GM23338 (cell line): Measurements from ENCODE around the gene DDX31. TPM values are rescaled to one million over a fixed set of nuclear protein-coding genes. Genes with fewer than 3 reads are reported as not detected.

Source experiments
- ATAC-seq: fragments of 200-7000 bp; cut with Tn5 transposase; 3 replicates; pipeline ENCODE4 v1.9.1; 2020
- DNase-seq: peaks from one replicate; pipeline ENCODE4 v3.0.0-alpha.2; 2015; ENCODE audit warnings: low spot score
- H2AFZ ChIP-seq: fragments of 200-600 bp; sonication (generic); 2 replicates; pipeline ENCODE4 v1.8.0; 2016; ENCODE audit warnings: antibody characterized with exemption, mild to moderate bottlenecking, moderate library complexity
- H3F3A ChIP-seq: fragments of 200-600 bp; sonication (generic); replicated peaks from 2 replicates; pipeline ENCODE4 v1.8.0; 2017; ENCODE audit warnings: antibody characterized with exemption, mixed run types, low read depth
- H3K27ac ChIP-seq: fragments of 200-600 bp; sonication (generic); 2 replicates; pipeline ENCODE4 v1.6.1; 2016; ENCODE audit warnings: low read depth
- H3K27me3 ChIP-seq: fragments of 200-600 bp; sonication (generic); 2 replicates; pipeline ENCODE4 v1.8.0; 2016; ENCODE audit warnings: mild to moderate bottlenecking, mixed run types, moderate library complexity; ENCODE audit not compliant: insufficient read depth
- H3K36me3 ChIP-seq: fragments of 200-600 bp; sonication (generic); 2 replicates; pipeline ENCODE4 v1.8.0; 2016; ENCODE audit warnings: mild to moderate bottlenecking; ENCODE audit not compliant: insufficient read depth
- H3K4me1 ChIP-seq: fragments of 200-600 bp; sonication (generic); 2 replicates; pipeline ENCODE4 v1.8.0; 2016; ENCODE audit warnings: mild to moderate bottlenecking, moderate library complexity; ENCODE audit not compliant: insufficient read depth
- H3K4me2 ChIP-seq: fragments of 200-600 bp; sonication (generic); 2 replicates; pipeline ENCODE4 v1.7.1; 2017; ENCODE audit warnings: mixed run types
- H3K4me3 ChIP-seq: fragments of 200-600 bp; sonication (generic); 2 replicates; pipeline ENCODE4 v1.6.1; 2016; ENCODE audit warnings: mixed run types
- H3K79me2 ChIP-seq: fragments of 200-600 bp; sonication (generic); replicated peaks from 2 replicates; pipeline ENCODE4 v1.8.0; 2017; ENCODE audit warnings: mild to moderate bottlenecking; ENCODE audit not compliant: insufficient read depth
- H3K9me2 ChIP-seq: fragments of 200-600 bp; sonication (generic); 2 replicates; pipeline ENCODE4 v1.8.0; 2017; ENCODE audit not compliant: insufficient read depth
- H4K20me1 ChIP-seq: fragments of 200-600 bp; sonication (generic); replicated peaks from 2 replicates; pipeline ENCODE4 v1.8.0; 2017; ENCODE audit warnings: mild to moderate bottlenecking; ENCODE audit not compliant: insufficient read depth
- H3K27ac Mint-ChIP-seq: 2 replicates; pipeline ENCODE4 v1.8.0; 2020; ENCODE audit warnings: inconsistent platforms, mild to moderate bottlenecking, moderate library complexity, mixed read lengths
- H3K27me3 Mint-ChIP-seq: 3 replicates; pipeline ENCODE4 v1.8.0; 2022; ENCODE audit warnings: low read depth, mild to moderate bottlenecking, moderate library complexity, mixed read lengths, inconsistent platforms; ENCODE audit not compliant: insufficient read depth, poor library complexity
- H3K36me3 Mint-ChIP-seq: 3 replicates; pipeline ENCODE4 v1.8.0; 2021; ENCODE audit warnings: low read depth, mild to moderate bottlenecking, inconsistent platforms, moderate library complexity, mixed read lengths
- H3K4me1 Mint-ChIP-seq: 3 replicates; pipeline ENCODE4 v1.8.0; 2020; ENCODE audit warnings: mild to moderate bottlenecking, inconsistent platforms, mixed read lengths
- H3K4me3 Mint-ChIP-seq: 3 replicates; pipeline ENCODE4 v1.8.0; 2021; ENCODE audit warnings: moderate library complexity, mild to moderate bottlenecking, inconsistent platforms, mixed read lengths
- H3K9me3 Mint-ChIP-seq: 3 replicates; pipeline ENCODE4 v1.8.0; 2020; ENCODE audit warnings: moderate library complexity, mild to moderate bottlenecking, inconsistent platforms, mixed read lengths
- CREB1 ChIP-seq: fragments of 250-450 bp; sonication (Bioruptor Pico); IDR thresholded peaks from 2 replicates; pipeline ENCODE4 v1.5.0; 2020; ENCODE audit warnings: low read depth, mild to moderate bottlenecking, moderate library complexity
- EZH2phosphoT487 ChIP-seq: fragments of 200-600 bp; sonication (generic); IDR thresholded peaks from one replicate; pipeline ENCODE4 v1.8.1; 2018; ENCODE audit warnings: antibody characterized with exemption; ENCODE audit not compliant: unreplicated experiment
- JUNB ChIP-seq: IDR thresholded peaks from one replicate; pipeline ENCODE4 v1.6.1; 2016; ENCODE audit warnings: antibody characterized with exemption; ENCODE audit not compliant: unreplicated experiment
- NANOG ChIP-seq: IDR thresholded peaks from 2 replicates; pipeline ENCODE4 v1.6.1; 2016; ENCODE audit warnings: antibody characterized with exemption, borderline replicate concordance
- POLR2AphosphoS5 ChIP-seq: IDR thresholded peaks from 2 replicates; pipeline ENCODE4 v1.6.1; 2016; ENCODE audit warnings: antibody characterized with exemption, low read depth
- STAT1 ChIP-seq: IDR thresholded peaks from one replicate; pipeline ENCODE4 v1.6.1; 2016; ENCODE audit warnings: antibody characterized with exemption; ENCODE audit not compliant: unreplicated experiment
- polyA plus RNA-seq: library from polyadenylated mRNA; unstranded; fragments of >200 nt; fragmentation: Nextera tagmentation; extraction: Ambion mirVana; gene quantifications from 2 replicates; pipeline ENCODE4 v1.2.1, GENCODE V29; 2016
- total RNA-seq: library from RNA; depleted of rRNA; stranded (reverse); fragments of >200 nt; shearing (Covaris generic); gene quantifications from 2 replicates; pipeline ENCODE4 v1.2.3, GENCODE V29; 2014
- TF ChIP-seq, protein P1 (sequence below), 2 experiments: fragments of 200-600 bp in 1 of 2; sonication (generic) in 1 of 2; conservative IDR thresholded peaks; 2 replicates each; pipeline versions ENCODE4 v1.5.1 to v1.6.1; 2016 to 2017; ENCODE audit warnings: antibody characterized with exemption in 2 of 2, low read depth in 2 of 2, mild to moderate bottlenecking in 2 of 2, moderate library complexity in 1 of 2
- TF ChIP-seq, protein P2 (sequence below): IDR thresholded peaks from one replicate; pipeline ENCODE4 v1.6.1; 2018; ENCODE audit warnings: antibody characterized with exemption; ENCODE audit not compliant: unreplicated experiment
- TF ChIP-seq, protein P3 (sequence below): fragments of 250-450 bp; sonication (Bioruptor Pico); IDR thresholded peaks from 2 replicates; pipeline ENCODE4 v1.5.0; 2020; ENCODE audit warnings: mild to moderate bottlenecking, moderate library complexity

Gene DDX31
- total and polyA plus RNA-seq, 2 experiments from 2014 or later, result 14.8 to 23.5 TPM

DNA sequence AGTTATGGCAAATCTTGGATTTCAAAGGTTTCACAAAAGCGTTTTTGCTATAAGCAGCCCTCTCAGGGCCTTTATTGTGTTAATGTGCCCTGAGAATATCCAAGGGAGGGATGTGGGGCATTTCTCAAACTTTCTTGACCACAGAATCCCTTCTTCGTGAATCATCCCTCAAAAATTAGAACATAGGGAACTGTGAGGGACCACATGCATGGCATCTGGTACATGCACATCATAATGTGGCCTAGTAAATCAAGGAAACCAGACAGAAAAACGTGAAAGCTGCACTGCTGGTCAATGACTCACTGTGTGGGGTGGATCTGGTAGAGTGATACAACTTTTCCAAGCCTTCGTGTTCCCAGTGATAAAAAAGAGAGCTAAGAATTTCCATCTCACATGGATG is 22.4 kb downstream of the DDX31 start:
- Histone ChIP-seq H3K27ac (no peak overlapping the region), H3K79me2 (no peaks in the 10 kb centered on the region; the same call in 1 of the 2 replicates), H3K4me2 (no peak overlapping the region), H3K9me2 (no peaks in the 10 kb centered on the region), H4K20me1 (peaks cover 18% of the 10 kb centered on the region), H2AFZ (no peak overlapping the region), H3K27me3 (no peaks in the 10 kb centered on the region), H3K4me3 (no peak overlapping the region), H3K4me1 (no peaks in the 10 kb centered on the region), H3F3A (no peaks in the 10 kb centered on the region), H3K36me3 (peaks cover 46% of the 10 kb centered on the region)
- DNase-seq, result no peak
- no peaks in the 10 kb centered on the region for H3K9me3 Mint-ChIP-seq
- no peak for ATAC-seq
- TF ChIP-seq JUNB (no peak), POLR2AphosphoS5 (no peak), EZH2phosphoT487 (no peak), STAT1 (no peak), CREB1 (CRISPR knock-in tag) (no peak), NANOG (no peak)
- TF ChIP-seq, protein P1, sequence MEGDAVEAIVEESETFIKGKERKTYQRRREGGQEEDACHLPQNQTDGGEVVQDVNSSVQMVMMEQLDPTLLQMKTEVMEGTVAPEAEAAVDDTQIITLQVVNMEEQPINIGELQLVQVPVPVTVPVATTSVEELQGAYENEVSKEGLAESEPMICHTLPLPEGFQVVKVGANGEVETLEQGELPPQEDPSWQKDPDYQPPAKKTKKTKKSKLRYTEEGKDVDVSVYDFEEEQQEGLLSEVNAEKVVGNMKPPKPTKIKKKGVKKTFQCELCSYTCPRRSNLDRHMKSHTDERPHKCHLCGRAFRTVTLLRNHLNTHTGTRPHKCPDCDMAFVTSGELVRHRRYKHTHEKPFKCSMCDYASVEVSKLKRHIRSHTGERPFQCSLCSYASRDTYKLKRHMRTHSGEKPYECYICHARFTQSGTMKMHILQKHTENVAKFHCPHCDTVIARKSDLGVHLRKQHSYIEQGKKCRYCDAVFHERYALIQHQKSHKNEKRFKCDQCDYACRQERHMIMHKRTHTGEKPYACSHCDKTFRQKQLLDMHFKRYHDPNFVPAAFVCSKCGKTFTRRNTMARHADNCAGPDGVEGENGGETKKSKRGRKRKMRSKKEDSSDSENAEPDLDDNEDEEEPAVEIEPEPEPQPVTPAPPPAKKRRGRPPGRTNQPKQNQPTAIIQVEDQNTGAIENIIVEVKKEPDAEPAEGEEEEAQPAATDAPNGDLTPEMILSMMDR (conservative IDR thresholded peaks at IDR 0.05; ENCODE audit: low read depth in 2 of 2), result no peak
- TF ChIP-seq, protein P2, sequence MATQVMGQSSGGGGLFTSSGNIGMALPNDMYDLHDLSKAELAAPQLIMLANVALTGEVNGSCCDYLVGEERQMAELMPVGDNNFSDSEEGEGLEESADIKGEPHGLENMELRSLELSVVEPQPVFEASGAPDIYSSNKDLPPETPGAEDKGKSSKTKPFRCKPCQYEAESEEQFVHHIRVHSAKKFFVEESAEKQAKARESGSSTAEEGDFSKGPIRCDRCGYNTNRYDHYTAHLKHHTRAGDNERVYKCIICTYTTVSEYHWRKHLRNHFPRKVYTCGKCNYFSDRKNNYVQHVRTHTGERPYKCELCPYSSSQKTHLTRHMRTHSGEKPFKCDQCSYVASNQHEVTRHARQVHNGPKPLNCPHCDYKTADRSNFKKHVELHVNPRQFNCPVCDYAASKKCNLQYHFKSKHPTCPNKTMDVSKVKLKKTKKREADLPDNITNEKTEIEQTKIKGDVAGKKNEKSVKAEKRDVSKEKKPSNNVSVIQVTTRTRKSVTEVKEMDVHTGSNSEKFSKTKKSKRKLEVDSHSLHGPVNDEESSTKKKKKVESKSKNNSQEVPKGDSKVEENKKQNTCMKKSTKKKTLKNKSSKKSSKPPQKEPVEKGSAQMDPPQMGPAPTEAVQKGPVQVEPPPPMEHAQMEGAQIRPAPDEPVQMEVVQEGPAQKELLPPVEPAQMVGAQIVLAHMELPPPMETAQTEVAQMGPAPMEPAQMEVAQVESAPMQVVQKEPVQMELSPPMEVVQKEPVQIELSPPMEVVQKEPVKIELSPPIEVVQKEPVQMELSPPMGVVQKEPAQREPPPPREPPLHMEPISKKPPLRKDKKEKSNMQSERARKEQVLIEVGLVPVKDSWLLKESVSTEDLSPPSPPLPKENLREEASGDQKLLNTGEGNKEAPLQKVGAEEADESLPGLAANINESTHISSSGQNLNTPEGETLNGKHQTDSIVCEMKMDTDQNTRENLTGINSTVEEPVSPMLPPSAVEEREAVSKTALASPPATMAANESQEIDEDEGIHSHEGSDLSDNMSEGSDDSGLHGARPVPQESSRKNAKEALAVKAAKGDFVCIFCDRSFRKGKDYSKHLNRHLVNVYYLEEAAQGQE, result no peak
- TF ChIP-seq, protein P3, sequence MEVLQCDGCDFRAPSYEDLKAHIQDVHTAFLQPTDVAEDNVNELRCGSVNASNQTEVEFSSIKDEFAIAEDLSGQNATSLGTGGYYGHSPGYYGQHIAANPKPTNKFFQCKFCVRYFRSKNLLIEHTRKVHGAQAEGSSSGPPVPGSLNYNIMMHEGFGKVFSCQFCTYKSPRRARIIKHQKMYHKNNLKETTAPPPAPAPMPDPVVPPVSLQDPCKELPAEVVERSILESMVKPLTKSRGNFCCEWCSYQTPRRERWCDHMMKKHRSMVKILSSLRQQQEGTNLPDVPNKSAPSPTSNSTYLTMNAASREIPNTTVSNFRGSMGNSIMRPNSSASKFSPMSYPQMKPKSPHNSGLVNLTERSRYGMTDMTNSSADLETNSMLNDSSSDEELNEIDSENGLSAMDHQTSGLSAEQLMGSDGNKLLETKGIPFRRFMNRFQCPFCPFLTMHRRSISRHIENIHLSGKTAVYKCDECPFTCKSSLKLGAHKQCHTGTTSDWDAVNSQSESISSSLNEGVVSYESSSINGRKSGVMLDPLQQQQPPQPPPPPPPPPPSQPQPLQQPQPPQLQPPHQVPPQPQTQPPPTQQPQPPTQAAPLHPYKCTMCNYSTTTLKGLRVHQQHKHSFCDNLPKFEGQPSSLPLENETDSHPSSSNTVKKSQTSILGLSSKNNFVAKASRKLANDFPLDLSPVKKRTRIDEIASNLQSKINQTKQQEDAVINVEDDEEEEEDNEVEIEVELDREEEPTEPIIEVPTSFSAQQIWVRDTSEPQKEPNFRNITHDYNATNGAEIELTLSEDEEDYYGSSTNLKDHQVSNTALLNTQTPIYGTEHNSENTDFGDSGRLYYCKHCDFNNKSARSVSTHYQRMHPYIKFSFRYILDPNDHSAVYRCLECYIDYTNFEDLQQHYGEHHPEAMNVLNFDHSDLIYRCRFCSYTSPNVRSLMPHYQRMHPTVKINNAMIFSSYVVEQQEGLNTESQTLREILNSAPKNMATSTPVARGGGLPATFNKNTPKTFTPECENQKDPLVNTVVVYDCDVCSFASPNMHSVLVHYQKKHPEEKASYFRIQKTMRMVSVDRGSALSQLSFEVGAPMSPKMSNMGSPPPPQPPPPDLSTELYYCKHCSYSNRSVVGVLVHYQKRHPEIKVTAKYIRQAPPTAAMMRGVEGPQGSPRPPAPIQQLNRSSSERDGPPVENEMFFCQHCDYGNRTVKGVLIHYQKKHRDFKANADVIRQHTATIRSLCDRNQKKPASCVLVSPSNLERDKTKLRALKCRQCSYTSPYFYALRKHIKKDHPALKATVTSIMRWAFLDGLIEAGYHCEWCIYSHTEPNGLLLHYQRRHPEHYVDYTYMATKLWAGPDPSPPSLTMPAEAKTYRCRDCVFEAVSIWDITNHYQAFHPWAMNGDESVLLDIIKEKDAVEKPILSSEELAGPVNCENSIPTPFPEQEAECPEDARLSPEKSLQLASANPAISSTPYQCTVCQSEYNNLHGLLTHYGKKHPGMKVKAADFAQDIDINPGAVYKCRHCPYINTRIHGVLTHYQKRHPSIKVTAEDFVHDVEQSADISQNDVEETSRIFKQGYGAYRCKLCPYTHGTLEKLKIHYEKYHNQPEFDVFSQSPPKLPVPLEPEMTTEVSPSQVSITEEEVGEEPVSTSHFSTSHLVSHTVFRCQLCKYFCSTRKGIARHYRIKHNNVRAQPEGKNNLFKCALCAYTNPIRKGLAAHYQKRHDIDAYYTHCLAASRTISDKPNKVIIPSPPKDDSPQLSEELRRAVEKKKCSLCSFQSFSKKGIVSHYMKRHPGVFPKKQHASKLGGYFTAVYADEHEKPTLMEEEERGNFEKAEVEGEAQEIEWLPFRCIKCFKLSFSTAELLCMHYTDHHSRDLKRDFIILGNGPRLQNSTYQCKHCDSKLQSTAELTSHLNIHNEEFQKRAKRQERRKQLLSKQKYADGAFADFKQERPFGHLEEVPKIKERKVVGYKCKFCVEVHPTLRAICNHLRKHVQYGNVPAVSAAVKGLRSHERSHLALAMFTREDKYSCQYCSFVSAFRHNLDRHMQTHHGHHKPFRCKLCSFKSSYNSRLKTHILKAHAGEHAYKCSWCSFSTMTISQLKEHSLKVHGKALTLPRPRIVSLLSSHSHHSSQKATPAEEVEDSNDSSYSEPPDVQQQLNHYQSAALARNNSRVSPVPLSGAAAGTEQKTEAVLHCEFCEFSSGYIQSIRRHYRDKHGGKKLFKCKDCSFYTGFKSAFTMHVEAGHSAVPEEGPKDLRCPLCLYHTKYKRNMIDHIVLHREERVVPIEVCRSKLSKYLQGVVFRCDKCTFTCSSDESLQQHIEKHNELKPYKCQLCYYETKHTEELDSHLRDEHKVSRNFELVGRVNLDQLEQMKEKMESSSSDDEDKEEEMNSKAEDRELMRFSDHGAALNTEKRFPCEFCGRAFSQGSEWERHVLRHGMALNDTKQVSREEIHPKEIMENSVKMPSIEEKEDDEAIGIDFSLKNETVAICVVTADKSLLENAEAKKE (CRISPR knock-in tag), result no peak
- H3K4me3 Mint-ChIP-seq, result no peak overlapping the region; the same call in 2 of the 3 replicates
- no peak overlapping the region for H3K27ac Mint-ChIP-seq
- H3K27me3 Mint-ChIP-seq, result no peaks in the 10 kb centered on the region
- H3K36me3 Mint-ChIP-seq, result peaks cover 77% of the 10 kb centered on the region
- no peaks in the 10 kb centered on the region for H3K4me1 Mint-ChIP-seq
